HepG2 (cell line): ENCODE data around the gene FOSB. TPM values are rescaled to one million over a fixed set of nuclear protein-coding genes. Genes with fewer than 3 reads are reported as not detected.

Experiments
- polyA plus RNA-seq, 8 experiments: library from polyadenylated mRNA; depleted of rRNA in 3 of 8; stranded (reverse) in 7 of 8; unstranded in 1 of 8; fragments of >200 nt; fragmentation: Illumina TruSeq in 4 of 8; extraction: Trizol in 4 of 8; gene quantifications; 2 replicates each; pipeline versions ENCODE4 v1.2.1 to v1.2.3, GENCODE V29; 2011 to 2016; ENCODE audit warnings: low read depth in 4 of 8, missing spikeins in 1 of 8, mixed read lengths in 1 of 8; ENCODE audit not compliant: insufficient read depth in 1 of 8
- total RNA-seq, 5 experiments: library from RNA; depleted of rRNA; stranded (reverse); fragments of >200 nt; fragmentation: Illumina TruSeq; extraction: Trizol; gene quantifications; 2 replicates each; pipeline ENCODE4 v1.2.3, GENCODE V29; 2016; ENCODE audit warnings: low read depth in 1 of 5
- TF ChIP-seq, protein P1 (sequence below): sonication (generic); formaldehyde crosslinking; IDR thresholded peaks from 2 replicates; pipeline ENCODE4 v1.5.0; 2020; ENCODE audit warnings: mild to moderate bottlenecking, missing genetic modification reagents, borderline replicate concordance
- TF ChIP-seq, protein P2 (sequence below): sonication (generic); formaldehyde crosslinking; IDR thresholded peaks from 2 replicates; pipeline ENCODE4 v1.4.0; 2020; ENCODE audit warnings: mild to moderate bottlenecking, missing genetic modification reagents
- TF ChIP-seq, protein P3 (sequence below): sonication (generic); formaldehyde crosslinking; IDR thresholded peaks from 2 replicates; pipeline ENCODE4 v1.5.0; 2020; ENCODE audit warnings: mild to moderate bottlenecking, missing genetic modification reagents
- TF ChIP-seq, protein P4 (sequence below): sonication (generic); formaldehyde crosslinking; IDR thresholded peaks from 2 replicates; pipeline ENCODE4 v1.8.0; 2022; ENCODE audit warnings: mild to moderate bottlenecking, missing genetic modification reagents
- TF ChIP-seq, protein P5 (sequence below): sonication (generic); formaldehyde crosslinking; IDR thresholded peaks from 2 replicates; pipeline ENCODE4 v1.4.0; 2020; ENCODE audit warnings: missing genetic modification reagents

The FOSB gene
- total and polyA plus RNA-seq, 2 of the 13 experiments (the other 11 are each of a cell fraction or from before 2014, with no cell fraction given), result 2.8 to 6.0 TPM

DNA sequence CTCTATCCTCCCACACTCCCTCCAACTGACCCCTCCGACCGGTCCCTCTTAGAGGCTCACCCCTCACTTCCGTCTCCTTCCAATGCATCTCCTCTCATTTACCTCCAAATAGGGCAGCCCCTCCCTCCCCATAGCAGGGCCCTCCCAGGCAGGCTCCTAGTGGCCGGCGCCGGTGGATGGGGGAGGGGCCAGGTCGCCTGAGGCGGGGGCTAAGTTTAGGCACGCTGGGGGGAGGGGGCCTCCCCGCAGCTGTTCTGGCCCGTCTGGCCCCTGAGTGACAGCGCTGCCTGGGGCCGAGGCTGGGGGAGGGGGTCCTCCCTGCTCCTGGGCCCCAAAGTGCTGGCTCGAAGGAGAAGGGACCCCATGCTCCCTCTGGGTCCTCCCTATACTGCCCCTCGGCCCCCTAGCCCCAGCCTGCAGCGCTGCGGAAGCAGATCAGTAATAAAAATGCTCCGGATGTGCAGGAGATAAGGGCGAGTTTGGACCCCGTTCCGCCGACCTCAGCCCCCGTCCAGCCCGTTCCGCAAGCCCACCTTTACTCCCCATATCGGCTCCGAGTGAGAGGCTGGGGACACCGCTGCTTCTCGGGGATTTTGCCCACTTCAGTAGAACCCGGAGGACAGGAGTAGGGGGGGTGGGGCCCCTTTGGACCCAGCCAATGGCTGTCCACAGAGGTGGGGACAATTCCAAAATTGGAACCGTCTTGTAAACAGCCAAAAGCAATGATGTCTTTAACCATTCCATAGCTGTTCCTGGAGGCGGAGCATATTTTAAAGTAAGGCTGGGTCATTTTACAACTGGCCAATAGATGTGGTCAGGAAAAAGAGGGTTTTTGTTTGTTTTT is 25.1 kb downstream of the FOSB start (continued):
- TF ChIP-seq, protein P1, sequence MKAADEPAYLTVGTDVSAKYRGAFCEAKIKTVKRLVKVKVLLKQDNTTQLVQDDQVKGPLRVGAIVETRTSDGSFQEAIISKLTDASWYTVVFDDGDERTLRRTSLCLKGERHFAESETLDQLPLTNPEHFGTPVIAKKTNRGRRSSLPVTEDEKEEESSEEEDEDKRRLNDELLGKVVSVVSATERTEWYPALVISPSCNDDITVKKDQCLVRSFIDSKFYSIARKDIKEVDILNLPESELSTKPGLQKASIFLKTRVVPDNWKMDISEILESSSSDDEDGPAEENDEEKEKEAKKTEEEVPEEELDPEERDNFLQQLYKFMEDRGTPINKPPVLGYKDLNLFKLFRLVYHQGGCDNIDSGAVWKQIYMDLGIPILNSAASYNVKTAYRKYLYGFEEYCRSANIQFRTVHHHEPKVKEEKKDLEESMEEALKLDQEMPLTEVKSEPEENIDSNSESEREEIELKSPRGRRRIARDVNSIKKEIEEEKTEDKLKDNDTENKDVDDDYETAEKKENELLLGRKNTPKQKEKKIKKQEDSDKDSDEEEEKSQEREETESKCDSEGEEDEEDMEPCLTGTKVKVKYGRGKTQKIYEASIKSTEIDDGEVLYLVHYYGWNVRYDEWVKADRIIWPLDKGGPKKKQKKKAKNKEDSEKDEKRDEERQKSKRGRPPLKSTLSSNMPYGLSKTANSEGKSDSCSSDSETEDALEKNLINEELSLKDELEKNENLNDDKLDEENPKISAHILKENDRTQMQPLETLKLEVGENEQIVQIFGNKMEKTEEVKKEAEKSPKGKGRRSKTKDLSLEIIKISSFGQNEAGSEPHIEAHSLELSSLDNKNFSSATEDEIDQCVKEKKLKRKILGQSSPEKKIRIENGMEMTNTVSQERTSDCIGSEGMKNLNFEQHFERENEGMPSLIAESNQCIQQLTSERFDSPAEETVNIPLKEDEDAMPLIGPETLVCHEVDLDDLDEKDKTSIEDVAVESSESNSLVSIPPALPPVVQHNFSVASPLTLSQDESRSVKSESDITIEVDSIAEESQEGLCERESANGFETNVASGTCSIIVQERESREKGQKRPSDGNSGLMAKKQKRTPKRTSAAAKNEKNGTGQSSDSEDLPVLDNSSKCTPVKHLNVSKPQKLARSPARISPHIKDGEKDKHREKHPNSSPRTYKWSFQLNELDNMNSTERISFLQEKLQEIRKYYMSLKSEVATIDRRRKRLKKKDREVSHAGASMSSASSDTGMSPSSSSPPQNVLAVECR (CRISPR knock-in tag), result peak; percentile 64; the same call in 1 of the 2 replicates
- TF ChIP-seq, protein P2, sequence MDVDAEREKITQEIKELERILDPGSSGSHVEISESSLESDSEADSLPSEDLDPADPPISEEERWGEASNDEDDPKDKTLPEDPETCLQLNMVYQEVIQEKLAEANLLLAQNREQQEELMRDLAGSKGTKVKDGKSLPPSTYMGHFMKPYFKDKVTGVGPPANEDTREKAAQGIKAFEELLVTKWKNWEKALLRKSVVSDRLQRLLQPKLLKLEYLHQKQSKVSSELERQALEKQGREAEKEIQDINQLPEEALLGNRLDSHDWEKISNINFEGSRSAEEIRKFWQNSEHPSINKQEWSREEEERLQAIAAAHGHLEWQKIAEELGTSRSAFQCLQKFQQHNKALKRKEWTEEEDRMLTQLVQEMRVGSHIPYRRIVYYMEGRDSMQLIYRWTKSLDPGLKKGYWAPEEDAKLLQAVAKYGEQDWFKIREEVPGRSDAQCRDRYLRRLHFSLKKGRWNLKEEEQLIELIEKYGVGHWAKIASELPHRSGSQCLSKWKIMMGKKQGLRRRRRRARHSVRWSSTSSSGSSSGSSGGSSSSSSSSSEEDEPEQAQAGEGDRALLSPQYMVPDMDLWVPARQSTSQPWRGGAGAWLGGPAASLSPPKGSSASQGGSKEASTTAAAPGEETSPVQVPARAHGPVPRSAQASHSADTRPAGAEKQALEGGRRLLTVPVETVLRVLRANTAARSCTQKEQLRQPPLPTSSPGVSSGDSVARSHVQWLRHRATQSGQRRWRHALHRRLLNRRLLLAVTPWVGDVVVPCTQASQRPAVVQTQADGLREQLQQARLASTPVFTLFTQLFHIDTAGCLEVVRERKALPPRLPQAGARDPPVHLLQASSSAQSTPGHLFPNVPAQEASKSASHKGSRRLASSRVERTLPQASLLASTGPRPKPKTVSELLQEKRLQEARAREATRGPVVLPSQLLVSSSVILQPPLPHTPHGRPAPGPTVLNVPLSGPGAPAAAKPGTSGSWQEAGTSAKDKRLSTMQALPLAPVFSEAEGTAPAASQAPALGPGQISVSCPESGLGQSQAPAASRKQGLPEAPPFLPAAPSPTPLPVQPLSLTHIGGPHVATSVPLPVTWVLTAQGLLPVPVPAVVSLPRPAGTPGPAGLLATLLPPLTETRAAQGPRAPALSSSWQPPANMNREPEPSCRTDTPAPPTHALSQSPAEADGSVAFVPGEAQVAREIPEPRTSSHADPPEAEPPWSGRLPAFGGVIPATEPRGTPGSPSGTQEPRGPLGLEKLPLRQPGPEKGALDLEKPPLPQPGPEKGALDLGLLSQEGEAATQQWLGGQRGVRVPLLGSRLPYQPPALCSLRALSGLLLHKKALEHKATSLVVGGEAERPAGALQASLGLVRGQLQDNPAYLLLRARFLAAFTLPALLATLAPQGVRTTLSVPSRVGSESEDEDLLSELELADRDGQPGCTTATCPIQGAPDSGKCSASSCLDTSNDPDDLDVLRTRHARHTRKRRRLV (CRISPR knock-in tag), result peak; percentile 52; the same call in 1 of the 2 replicates
- TF ChIP-seq, protein P3, sequence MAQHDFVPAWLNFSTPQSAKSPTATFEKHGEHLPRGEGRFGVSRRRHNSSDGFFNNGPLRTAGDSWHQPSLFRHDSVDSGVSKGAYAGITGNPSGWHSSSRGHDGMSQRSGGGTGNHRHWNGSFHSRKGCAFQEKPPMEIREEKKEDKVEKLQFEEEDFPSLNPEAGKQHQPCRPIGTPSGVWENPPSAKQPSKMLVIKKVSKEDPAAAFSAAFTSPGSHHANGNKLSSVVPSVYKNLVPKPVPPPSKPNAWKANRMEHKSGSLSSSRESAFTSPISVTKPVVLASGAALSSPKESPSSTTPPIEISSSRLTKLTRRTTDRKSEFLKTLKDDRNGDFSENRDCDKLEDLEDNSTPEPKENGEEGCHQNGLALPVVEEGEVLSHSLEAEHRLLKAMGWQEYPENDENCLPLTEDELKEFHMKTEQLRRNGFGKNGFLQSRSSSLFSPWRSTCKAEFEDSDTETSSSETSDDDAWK (CRISPR knock-in tag), result no peak
- TF ChIP-seq, protein P4, sequence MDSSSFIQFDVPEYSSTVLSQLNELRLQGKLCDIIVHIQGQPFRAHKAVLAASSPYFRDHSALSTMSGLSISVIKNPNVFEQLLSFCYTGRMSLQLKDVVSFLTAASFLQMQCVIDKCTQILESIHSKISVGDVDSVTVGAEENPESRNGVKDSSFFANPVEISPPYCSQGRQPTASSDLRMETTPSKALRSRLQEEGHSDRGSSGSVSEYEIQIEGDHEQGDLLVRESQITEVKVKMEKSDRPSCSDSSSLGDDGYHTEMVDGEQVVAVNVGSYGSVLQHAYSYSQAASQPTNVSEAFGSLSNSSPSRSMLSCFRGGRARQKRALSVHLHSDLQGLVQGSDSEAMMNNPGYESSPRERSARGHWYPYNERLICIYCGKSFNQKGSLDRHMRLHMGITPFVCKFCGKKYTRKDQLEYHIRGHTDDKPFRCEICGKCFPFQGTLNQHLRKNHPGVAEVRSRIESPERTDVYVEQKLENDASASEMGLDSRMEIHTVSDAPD (CRISPR knock-in tag), result no peak
- TF ChIP-seq, protein P5, sequence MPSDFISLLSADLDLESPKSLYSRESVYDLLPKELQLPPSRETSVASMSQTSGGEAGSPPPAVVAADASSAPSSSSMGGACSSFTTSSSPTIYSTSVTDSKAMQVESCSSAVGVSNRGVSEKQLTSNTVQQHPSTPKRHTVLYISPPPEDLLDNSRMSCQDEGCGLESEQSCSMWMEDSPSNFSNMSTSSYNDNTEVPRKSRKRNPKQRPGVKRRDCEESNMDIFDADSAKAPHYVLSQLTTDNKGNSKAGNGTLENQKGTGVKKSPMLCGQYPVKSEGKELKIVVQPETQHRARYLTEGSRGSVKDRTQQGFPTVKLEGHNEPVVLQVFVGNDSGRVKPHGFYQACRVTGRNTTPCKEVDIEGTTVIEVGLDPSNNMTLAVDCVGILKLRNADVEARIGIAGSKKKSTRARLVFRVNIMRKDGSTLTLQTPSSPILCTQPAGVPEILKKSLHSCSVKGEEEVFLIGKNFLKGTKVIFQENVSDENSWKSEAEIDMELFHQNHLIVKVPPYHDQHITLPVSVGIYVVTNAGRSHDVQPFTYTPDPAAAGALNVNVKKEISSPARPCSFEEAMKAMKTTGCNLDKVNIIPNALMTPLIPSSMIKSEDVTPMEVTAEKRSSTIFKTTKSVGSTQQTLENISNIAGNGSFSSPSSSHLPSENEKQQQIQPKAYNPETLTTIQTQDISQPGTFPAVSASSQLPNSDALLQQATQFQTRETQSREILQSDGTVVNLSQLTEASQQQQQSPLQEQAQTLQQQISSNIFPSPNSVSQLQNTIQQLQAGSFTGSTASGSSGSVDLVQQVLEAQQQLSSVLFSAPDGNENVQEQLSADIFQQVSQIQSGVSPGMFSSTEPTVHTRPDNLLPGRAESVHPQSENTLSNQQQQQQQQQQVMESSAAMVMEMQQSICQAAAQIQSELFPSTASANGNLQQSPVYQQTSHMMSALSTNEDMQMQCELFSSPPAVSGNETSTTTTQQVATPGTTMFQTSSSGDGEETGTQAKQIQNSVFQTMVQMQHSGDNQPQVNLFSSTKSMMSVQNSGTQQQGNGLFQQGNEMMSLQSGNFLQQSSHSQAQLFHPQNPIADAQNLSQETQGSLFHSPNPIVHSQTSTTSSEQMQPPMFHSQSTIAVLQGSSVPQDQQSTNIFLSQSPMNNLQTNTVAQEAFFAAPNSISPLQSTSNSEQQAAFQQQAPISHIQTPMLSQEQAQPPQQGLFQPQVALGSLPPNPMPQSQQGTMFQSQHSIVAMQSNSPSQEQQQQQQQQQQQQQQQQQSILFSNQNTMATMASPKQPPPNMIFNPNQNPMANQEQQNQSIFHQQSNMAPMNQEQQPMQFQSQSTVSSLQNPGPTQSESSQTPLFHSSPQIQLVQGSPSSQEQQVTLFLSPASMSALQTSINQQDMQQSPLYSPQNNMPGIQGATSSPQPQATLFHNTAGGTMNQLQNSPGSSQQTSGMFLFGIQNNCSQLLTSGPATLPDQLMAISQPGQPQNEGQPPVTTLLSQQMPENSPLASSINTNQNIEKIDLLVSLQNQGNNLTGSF (CRISPR knock-in tag), result no peak
